ENCODE data around the gene IL1R2.

IL1R2 gene

DNA sequence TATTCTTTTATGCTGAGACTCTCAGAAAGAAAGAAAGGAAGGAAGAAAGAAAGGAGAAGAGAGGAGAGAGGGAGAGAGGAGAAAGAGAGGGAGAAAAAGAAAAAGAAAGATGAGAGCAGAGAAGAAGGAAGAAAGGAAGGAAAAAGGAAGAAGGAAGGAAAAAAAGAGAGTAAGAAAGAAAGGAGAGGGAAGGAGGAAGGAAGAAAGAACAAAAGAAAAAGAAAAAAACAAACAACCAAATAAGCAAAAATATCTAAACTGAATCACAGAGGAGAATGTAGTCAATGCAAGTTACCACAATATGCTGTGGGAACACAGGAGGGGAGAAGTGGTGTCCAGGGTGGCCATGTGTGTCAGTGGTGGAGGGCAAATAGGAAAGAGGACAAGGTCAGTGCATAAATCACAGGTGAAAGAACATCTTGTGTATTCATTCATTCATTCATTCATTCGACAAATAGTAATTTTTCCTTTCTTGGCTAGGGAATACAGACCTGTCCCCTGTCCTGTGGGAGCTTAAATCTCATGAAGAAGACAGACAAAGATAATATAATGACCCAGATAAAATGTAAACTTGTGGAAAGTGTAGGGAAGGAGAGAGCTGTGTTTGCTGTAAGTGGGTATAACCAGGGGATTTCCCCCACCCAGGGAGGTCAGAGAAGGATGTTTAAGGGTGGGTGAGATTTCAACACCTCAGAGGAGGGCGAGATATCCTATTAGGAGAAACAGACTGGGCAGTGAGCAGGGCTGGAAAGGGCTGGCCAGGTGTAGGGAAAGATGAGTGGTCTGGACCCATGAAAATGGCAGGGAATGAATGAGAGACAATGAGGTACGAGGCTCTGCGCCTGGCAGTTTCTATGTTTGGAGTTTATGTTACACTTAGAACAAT, 50.7 kb downstream of the IL1R2 start:
- no peak for DNase-seq (ENCODE audit: low read depth in 2 of 2)

DNA sequence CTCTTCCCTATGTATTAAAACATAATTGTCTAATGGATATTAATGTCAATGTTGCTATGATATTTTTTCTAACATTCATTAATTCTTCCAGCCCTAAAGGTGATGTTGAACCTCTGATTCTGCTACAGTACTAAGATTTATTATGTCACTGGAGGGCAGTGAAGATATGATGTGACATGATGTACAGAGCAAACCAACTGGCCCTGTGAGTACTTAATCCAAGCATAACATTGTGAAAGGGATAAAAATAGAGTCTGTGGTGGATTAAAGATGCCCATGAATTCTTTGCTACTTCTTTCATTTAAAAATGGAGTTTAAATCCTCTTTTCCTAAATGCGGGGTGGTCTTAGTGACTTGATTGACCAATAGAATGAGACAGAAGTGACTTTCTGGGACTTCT, 51.8 kb downstream of the IL1R2 start:
- DNase-seq (ENCODE audit: low read depth in 2 of 2): no peak

DNA sequence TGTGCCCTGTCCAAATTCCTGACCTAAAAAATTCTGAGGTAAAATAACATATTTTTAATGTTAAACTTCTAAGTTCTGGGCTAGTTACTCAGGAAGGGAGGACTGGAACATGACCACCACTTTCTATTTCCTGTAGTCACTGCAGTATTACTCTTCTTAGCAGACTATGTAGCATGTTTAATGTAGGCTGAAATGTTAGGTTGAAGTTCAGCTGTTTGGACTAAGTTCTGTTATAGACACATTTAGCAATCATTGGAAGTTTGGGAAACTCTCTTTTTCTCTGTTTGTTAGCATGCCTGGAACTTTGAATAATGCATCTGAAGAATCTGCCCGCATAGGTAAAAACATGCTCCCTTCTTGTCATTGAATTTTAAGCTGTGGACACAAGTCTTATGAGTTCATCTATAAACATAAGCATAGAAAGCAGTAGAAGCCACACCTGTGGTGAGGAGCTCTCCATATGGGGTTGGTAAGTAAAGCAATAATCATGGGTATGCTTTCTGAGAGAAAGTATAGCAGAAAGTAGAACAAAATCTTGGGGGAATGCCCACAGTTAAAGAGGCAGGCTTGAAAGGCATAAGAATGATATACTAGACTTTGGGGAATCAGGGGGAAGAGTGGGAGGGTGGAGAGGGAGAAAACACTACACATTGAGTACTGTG, 52.6 kb downstream of the IL1R2 start:
- DNase-seq (ENCODE audit: low read depth in 2 of 2): no peak

DNA sequence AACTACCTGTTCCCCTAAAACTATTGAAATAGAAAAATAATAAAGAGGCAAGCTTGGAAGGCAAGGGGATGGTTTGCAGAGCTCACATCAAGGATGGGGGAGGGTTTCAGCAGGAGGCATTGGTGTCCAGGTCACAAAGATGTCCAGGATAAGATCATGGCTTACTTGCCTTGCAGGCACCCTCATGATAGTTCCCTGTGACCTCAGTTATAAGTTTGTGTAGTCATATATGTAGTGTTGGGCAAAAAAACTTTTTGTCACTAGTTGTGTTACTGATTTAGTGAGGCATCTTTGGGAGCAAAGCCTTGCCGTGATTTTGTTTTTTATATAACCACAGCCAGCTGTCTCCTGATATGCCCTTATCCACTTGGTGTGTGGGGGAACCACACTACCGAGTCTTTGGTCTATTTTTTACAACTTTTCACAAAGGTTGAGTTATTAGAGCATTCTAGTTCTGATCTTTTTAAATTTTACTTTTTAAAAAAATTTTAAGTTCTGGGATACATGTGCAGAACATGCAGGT, 53.3 kb downstream of the IL1R2 start:
- no peak for DNase-seq (ENCODE audit: low read depth in 2 of 2)

DNA sequence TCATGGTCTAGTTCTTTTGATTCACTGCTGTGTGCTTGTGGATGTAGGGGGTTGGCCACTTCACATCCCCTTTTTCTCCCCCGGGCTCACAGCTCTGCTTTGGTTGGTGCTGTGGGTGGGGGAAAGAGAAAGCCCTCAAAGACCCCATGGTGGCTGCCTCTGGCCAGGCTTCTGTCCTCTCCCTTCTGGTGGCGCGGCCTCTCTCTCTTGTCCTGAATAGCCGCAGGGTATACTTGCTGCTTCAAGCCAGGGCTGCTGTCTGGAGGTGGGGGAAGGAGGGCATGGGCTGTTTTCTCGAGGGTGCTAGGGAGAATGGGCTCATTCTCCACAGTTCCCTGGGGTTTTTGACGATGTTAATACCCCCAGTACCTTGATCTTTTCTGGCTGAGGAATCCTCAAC, 53.9 kb downstream of the IL1R2 start:
- DNase-seq (ENCODE audit: low read depth in 2 of 2): no peak

DNA sequence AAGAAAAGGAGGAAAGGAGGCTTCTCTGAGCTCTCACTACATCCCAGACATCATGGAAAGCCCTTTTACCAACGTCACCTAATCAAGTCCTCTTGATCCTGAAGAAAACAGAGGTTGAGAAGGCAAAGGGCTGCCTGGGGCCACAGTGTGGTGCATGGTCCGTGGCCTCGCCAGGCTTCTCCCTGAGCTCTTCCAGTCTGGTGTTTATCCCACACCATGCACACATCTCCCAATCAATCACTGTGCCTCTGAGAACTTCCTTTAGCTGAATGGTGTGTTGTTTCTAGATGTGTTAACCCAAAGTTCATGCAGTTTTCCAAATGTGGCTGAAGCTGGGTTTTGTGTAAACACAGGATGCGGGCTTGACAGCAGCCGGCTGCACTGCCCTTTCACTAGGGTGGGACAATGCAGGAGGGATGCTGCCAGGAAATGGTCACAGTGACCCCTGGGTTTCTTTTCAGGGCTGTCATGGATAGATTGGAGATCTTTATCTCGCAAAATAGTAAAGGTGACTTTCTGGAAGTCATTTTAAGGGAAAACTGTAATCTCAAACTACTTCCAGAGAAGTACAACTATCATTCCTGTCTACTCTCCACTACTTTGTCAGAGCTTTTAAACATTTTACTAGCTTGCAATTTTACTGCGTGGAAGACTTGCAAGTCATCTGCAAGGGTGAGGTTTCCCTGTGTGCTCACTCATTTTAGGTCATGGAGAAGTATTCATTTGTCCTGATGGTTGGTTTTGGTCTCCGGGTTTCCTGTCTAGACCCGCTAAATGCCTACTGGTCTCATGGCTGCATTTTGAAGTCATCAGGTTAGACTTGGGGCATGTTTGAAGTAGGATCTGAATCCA, 54.6 kb downstream of the IL1R2 start:
- DNase-seq (ENCODE audit: low read depth in 2 of 2): no peak

DNA sequence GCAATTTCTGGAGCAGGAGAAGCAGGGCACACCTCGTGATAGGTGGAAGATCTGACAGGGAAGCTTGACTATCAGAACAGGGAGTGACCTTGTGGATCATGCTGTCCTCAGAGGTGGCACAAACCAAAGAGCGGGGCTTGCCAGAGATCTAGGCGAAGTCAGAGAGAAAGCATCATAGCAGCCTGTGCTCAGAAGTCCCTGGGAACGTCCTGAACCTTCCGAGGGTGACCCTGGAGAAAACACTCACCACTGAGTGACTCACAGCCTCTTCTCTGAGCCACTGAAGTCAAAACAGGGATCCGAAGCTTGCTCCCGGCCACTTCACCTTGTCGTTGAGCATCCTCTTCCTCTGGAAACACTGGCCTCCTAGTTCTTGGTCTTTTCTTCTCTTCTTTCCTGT, 56.7 kb downstream of the IL1R2 start:
- DNase-seq (ENCODE audit: low read depth in 2 of 2): no peak

DNA sequence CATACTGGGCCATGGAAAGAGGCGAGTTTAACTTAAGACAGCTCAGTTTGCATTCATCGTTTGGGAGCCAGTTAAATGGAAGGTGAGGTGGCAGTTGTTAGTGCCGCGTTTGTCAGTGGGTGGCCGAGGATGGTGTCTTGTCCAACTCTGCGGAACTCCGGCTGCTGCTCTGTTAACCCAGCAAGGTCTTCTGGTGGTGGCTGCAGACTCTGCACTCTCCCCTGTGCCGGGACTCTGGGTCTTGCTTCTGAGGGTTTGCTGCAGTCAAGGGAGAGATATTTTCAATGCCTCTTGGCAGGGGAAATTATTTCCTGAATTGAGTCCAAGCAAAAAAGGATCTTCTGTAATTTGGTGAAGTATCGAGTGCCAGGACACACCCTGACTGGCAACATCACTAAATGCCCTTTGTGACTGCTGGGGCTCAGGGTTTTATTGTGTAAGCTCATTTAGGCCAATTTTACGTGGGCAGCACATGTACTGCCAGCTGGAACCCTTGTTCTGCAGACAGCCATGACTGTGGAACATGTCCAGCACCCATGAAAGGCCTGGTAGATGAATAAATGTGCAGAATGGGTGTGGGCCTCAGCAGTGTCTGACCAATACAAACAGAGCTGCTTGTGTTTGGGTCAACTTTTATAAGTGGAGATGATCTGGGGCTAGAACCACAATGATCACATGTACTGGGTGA, 58.1 kb downstream of the IL1R2 start:
- no peak for DNase-seq (ENCODE audit: low read depth in 2 of 2)

DNA sequence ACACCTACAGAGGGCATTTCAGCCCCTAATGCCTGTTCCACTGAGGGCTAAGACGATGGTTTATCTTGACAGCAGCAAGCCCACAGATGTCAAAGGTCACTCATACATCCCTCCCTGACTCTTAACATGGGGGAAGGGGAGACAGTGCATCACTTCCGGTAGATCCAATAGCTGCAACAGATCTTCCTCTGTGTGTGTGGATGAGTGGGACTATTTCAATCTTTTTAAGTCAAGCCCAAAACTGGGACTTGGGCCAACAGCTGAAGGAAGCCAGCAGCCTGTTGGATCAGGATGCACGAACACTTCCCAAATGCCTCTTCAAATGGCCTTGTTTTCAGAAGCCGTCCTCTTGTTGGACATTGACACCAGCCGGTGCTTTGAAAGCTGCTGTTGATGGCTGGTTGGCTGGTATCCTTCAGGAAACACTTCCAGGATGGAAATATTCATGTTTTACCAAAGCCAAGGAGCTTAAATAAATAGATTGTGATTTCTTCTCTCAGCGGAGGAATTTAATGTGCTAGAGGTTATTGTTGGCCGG, 59.2 kb downstream of the IL1R2 start:
- no peak for DNase-seq (ENCODE audit: low read depth in 2 of 2)

DNA sequence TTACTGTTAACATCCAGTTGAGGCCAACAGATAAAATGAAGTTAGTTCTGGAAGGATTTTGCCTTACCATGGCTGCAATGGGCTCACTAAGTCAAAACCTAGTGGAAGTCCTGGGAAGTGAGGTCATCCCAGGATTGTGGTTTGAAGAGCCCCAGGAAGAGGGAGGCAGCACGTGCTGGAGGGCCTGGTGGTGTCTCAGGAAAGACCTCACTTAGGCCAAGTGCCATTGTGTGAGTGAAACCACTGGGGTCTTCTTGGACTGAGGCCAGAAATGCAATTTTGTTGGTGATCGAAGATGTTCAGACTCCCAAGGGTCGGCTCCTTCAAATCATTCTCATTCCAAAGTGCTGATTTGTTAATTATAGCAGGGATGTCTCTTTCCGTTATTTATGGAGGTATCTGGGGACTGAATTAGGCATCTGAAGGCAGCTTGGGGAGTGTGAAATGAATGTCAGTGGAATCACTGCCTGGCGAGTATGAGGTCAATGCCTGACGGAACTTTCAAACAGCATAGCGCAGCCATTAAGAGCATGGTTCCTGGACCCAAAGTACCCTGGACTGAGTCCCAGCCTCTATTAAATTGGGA, 60.0 kb downstream of the IL1R2 start:
- DNase-seq (ENCODE audit: low read depth in 2 of 2): no peak

DNA sequence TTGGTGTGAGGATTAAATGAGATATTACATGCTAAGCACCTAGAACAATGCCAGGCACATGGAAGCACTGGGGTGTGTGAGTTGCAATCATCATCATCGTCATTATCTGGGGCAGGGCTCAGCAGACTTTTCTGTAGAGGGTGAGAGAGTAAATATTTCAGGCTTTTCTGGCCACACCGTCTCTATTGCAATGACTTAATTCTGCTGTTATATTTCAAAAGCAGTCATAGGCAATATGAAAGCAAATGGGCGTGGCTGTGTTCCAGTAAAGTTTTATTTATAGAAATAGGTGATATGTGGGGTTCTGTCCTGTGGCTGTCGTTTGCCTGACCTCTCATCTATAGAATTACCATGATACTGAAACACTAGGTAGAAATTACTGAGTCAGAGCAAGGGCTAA, 60.6 kb downstream of the IL1R2 start:
- no peak for DNase-seq (ENCODE audit: low read depth in 2 of 2)

DNA sequence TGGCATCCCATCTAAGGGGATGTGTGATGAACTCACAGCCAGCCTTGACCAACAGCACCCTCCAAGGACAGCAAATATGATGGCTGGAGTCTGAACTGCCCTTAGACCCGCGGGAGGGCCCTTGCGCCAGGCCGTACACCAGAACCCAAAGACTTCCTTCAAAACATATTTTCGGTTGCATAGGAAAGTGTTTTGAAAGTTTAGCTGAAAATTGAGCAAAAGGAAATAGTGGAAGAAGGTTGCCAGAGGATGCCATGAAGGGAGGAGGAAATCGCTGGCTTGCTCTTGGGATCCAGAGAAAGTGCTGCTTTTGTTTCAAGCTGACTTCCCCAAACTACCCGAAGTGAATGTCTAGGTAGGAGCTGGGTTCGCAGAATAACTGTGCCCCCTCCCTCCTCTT, 61.3 kb downstream of the IL1R2 start:
- DNase-seq (ENCODE audit: low read depth in 2 of 2): no peak

DNA sequence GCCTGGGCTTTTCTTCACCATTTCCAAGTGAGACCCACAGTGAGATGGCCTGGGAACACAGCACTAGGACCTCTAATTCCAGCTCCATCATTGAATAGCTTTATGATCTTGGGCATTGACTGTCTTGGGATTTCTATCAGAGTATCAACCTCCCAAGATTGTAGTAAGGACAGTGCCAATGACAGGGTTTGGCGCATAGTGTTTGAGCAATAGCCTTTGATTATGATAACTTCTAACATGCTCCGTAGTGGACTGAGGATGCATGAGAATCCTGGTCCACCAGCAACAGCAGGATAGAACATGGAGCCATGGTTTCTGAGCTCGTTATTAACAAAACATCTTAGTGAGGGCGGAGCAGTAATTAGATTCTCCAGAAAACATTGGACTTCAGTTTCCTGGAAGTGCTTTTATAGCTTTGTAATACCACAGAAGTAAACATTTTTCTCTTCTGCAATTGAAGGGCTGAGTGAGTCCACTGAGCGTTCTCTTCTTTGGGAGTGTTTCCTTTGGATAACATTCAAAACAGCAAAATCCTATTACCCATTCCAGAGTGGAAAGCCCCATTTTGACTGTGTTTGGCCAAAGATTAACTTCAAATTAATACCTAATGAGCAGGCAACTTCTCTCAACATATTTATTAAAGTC, 63.7 kb downstream of the IL1R2 start:
- no peak for DNase-seq (ENCODE audit: low read depth in 2 of 2)

DNA sequence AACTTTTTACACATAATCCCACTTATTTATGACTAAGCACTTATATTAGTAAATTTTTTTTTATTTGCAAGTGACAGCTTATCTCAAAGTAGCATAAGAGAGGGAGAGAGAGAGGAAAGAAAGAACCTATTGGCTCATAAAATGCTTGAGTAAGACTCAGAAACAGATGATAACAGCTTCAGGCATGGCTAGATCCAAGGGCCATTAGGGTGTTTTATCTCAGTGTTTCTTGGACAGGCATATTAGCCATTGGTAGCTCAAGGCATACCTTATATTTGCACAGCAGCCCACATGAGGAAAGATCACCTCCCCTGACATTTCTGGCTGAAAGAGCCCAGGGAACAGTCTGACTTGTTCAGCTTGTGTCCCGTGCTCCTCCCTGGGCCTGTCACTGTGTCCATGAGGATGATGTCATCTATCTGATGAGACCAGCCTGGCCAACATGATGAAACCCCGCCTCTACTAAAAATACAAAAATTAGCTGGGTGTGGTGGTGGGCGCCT, 64.4 kb downstream of the IL1R2 start:
- DNase-seq (ENCODE audit: low read depth in 2 of 2): no peak

DNA sequence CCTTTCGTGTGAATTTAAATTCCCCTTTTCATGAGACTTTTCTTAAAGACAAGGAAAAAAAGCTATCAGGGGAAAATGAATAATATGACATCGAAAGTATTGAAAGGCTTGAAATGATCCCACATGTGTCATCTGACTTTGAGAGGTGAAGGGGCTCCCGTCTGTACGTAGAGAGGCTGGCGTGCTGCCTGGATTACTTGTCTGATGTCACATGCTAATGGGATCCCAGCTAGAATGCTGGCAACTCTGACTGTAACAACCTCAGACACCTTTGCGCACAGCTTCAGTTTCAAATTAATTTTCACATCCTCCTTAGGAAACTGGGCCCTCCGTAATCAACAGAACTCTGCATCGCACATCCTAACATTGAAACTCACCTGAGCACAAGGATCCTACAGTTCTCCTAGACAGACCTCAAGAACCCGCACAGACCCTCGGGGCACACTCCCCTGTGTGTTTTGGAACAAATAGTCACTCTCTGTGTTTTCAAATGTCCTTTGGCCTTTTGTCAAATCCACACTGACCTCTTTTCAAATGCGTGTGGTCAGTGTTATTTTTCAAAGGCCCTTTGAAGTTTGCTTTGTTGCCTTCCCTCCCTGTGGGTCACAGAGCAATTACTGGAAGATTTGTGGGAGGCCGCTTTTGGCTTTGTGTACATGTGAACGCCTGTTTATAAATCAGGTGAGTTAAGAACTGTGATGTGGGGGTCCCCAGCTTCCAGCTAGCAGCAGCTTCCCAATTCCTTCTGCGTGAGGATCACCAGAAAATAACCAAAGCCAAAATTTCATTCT, 65.9 kb downstream of the IL1R2 start:
- DNase-seq (ENCODE audit: low read depth in 2 of 2): peak in 1 of 2 donors; percentile 25

DNA sequence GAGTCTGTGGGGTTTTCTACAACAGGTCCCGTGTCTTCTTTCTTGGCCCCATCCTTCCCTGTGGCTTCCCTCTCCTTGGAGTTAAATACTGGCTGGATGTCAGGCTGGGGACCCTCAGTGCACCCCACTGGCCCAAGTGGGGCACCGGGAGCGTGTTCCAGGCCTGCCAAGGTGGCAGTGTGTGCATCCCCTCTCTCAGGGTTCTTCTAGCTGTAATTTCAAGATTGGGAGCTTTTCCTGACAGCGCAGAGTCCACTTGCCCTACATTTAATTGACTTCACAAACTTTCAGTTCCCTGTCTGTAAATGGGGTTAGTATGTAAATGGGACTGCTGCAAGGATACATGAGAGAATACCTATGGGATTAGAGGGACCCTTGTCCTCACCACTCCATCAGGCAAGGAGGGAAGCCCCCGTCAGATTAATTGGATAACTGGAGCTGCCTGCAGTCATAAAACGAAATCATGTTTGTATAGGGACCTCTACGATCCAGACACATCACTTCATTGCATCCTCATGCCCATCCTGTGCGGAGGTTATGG, 66.6 kb downstream of the IL1R2 start:
- DNase-seq (ENCODE audit: low read depth in 2 of 2): no peak

DNA sequence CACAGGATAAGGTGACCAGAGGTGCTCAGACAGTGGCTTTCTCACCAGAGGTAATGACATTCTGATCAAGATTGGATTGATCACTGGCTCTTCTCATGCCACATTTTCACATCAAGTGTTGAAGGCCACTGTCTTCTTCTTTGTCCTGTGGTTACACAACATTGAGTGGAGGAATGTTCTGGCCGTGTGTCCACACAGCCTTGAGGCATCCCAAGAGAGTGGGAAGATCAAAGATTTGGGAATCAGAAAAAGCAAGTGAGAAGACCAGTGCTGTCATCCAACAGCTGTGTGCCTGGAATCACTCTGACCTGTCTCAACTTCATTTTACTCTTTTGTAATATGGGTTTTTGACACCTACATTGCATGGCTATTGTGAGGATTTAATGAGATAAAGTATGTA, 67.4 kb downstream of the IL1R2 start:
- no peak for DNase-seq (ENCODE audit: low read depth in 2 of 2)

DNA sequence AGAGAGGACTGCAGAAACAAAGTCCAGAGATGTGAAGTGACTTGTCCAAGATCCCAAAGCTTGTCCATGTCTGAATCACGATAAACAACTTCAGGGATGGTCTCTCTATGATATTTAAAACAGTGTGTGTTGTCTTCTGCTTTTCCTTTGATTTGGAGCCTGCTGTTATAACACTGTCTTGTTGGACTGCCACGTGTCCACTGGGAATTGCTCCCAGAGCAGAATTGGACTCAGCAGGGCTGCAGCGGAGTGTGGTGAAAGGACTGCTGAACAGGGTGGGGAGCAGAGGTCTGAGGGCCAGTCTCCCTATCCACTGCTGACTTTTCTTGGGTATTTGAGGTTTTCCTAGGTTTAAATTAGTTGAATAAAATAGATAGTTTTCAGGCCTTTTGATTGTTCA, 68.3 kb downstream of the IL1R2 start:
- DNase-seq (ENCODE audit: low read depth in 2 of 2): no peak

DNA sequence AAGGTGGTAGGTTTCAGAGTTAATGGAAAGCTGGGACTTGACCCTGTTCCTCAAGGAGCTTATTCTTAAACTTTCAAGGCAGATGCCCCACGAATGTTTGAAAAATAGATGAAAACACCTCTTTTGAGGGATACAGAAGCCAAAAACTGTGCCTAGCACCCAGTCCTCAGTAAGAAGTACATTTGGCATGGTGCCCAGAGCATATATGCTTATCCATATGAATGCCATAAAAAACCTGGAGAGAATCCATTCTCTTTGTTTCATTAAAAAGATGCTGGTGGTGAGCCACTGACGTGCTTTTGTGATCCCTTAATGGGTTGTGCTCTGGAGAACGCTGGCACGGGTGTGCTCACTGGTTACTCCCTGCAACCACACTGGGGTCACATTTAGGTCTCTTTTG, 69.0 kb downstream of the IL1R2 start:
- no peak for DNase-seq (ENCODE audit: low read depth in 2 of 2)
